Calu3 (cell line): Measurements from ENCODE around the gene PIGR. TPM values are rescaled to one million over a fixed set of nuclear protein-coding genes. Genes with fewer than 3 reads are reported as not detected.

Source experiments
- BruUV-seq: library from RNA; stranded (reverse); fragments of 400-500 nt; replicated peaks from 2 replicates; lab custom pipeline; 2021; lab: Mats Ljungman, UMichigan
- CTCF ChIA-PET: fragments of 300-600 bp; sonication (Branson Sonifier 250); formaldehyde crosslinking; loops from one replicate; lab custom pipeline; 2022; ENCODE audit warnings: antibody characterized with exemption; lab: Charles Lee
- DNase-seq: peaks from one replicate; pipeline ENCODE4 v3.0.0; 2022
- H3K27ac Mint-ChIP-seq: one replicate; pipeline ENCODE4 v1.8.0; 2022; ENCODE audit warnings: mixed read lengths; ENCODE audit not compliant: unreplicated experiment
- H3K27me3 Mint-ChIP-seq: one replicate; pipeline ENCODE4 v1.8.0; 2022; ENCODE audit warnings: mixed read lengths; ENCODE audit not compliant: unreplicated experiment
- H3K36me3 Mint-ChIP-seq: one replicate; pipeline ENCODE4 v1.8.0; 2022; ENCODE audit warnings: mild to moderate bottlenecking, moderate library complexity, mixed read lengths; ENCODE audit not compliant: insufficient read depth, unreplicated experiment
- H3K4me1 Mint-ChIP-seq: one replicate; pipeline ENCODE4 v1.8.0; 2022; ENCODE audit warnings: mild to moderate bottlenecking, low read depth, mixed read lengths; ENCODE audit not compliant: unreplicated experiment
- H3K4me3 Mint-ChIP-seq: one replicate; pipeline ENCODE4 v1.8.0; 2022; ENCODE audit warnings: mild to moderate bottlenecking, low read depth, moderate library complexity, mixed read lengths; ENCODE audit not compliant: unreplicated experiment
- H3K9me3 Mint-ChIP-seq: one replicate; pipeline ENCODE4 v1.8.0; 2022; ENCODE audit warnings: low read depth, mixed read lengths; ENCODE audit not compliant: unreplicated experiment
- intact Hi-C: fragments of 100-400 bp; cut with micrococcal nuclease; formaldehyde crosslinking; loops from one replicate; pipeline ENCODE4 v1.10.0; 2022; ENCODE audit not compliant: unreplicated experiment
- total RNA-seq: library from RNA; stranded (reverse); gene quantifications from 2 replicates; pipeline ENCODE4 v1.2.3, GENCODE V29; 2022
- TF ChIP-seq, protein P1 (sequence below): fragments of 200-600 bp; IDR thresholded peaks from one replicate; pipeline ENCODE4 v1.8.0; 2022; ENCODE audit warnings: antibody characterized with exemption; ENCODE audit not compliant: unreplicated experiment

The PIGR gene
- total RNA-seq, 1 experiment from 2014 or later, result 367 TPM

DNA sequence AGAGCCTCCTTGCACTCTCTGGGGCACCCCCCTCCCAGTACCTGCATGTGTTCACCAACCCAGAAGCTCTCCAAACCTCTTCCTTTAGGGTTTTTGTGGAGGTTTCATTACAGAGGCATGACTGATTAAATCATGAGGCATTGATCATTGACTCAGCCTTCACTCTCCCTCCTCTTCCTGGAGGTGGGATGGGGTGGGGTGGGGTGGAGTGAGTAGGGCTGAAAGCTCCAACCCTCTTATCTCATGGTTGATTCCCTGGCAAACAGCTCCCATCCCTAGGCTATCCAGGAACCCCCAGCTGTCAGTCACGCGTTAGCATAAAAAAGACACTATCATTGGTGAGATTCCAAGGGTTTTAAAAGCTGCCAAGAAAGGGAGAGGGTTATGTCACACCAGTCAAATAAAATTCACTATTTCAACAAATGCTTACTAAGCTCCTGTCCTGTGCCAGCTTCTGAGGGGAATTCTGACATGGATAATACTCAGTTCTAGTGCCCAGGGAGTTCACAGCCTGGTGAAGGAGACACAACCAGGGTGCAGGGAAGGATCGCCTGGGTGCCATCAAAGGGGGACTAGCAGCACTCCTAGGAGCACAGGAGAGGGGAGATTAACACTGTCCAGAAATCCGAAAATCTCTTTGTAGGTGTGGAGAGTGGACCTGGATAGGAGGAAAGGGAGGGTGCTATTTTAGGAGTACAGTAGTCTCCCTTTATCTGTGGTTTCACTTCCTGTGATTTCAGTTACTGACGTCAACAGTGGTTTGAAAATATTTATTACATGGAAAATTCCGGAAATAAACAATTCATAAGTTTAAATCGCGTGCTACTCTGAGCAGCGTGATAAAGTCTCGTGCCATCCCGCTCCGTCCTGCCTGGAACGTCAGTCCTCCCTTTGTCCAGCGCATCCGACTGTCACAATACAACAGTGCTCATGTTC, 55.9 kb downstream of the PIGR start:
- BruUV-seq, result no TSS peak

DNA sequence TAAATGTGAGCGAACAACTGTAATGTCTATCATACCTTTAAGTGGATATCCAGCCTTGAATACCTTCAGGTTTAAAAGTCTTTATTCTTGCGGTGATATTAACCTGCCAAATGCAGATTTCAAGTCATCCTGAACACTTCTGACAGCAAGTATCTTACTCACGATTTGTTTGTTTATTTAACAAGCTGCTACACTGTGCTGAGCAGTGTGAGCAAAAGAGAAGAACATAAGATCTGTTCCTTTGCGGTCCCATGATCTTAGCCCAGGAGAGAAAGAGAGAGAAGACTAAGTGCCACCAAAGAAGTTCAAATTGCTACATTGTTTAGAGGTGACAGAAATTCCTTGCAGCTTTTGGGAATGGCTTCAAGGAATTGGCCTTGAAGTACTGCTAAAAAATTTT, 58.6 kb downstream of the PIGR start:
- Mint-ChIP-seq H3K36me3 (no peaks in the 10 kb centered on the region), H3K4me1 (no peaks in the 10 kb centered on the region), H3K9me3 (peaks cover under 1% of the 10 kb centered on the region), H3K4me3 (no peak overlapping the region), H3K27ac (no peak overlapping the region), H3K27me3 (peaks cover 79% of the 10 kb centered on the region)
- intact Hi-C loops, result no loop called here
- no peak for DNase-seq
- no TSS peak for BruUV-seq
- TF ChIP-seq, protein P1, sequence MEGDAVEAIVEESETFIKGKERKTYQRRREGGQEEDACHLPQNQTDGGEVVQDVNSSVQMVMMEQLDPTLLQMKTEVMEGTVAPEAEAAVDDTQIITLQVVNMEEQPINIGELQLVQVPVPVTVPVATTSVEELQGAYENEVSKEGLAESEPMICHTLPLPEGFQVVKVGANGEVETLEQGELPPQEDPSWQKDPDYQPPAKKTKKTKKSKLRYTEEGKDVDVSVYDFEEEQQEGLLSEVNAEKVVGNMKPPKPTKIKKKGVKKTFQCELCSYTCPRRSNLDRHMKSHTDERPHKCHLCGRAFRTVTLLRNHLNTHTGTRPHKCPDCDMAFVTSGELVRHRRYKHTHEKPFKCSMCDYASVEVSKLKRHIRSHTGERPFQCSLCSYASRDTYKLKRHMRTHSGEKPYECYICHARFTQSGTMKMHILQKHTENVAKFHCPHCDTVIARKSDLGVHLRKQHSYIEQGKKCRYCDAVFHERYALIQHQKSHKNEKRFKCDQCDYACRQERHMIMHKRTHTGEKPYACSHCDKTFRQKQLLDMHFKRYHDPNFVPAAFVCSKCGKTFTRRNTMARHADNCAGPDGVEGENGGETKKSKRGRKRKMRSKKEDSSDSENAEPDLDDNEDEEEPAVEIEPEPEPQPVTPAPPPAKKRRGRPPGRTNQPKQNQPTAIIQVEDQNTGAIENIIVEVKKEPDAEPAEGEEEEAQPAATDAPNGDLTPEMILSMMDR, result no peak
- CTCF ChIA-PET, result no interaction called here

More for the DNA sequence above, 55.9 kb downstream of the PIGR start:
- CTCF ChIA-PET, result interaction anchor here (1.5 kb wide), 1 partner anchor 22 kb away, joined by 5 read pairs; no protein-coding TSS in a partner anchor
- DNase-seq, result no peak
- intact Hi-C loops, result no loop called here
- H3K27me3 Mint-ChIP-seq, result peaks cover 70% of the 10 kb centered on the region
- no peaks in the 10 kb centered on the region for H3K4me1 Mint-ChIP-seq
- H3K4me3 Mint-ChIP-seq, result no peak overlapping the region
- TF ChIP-seq, protein P1, result no peak
- H3K27ac Mint-ChIP-seq, result no peak overlapping the region
- no peaks in the 10 kb centered on the region for H3K36me3 Mint-ChIP-seq
- H3K9me3 Mint-ChIP-seq, result peaks cover 3% of the 10 kb centered on the region

DNA sequence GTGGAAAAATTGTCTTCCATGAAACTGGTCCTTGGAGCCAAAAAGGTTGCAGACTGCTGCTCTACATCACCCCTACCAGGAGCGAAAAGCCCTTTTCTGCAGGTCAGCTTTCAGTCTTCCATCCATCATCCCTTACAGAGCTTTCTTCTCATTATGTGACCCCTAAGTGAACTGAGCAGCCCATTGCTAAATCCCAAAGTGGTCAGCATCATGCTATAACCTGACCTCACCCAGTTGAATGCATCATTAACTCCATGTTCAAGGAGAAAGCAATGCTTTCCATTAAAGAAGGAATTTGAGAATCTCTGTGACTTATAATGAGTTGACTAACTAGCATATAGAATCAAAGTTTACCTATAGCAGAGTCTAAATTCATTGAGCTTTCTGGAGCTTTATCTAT, 59.4 kb downstream of the PIGR start:
- H3K4me1 Mint-ChIP-seq, result no peaks in the 10 kb centered on the region
- peaks cover 85% of the 10 kb centered on the region for H3K27me3 Mint-ChIP-seq
- no TSS peak for BruUV-seq

DNA sequence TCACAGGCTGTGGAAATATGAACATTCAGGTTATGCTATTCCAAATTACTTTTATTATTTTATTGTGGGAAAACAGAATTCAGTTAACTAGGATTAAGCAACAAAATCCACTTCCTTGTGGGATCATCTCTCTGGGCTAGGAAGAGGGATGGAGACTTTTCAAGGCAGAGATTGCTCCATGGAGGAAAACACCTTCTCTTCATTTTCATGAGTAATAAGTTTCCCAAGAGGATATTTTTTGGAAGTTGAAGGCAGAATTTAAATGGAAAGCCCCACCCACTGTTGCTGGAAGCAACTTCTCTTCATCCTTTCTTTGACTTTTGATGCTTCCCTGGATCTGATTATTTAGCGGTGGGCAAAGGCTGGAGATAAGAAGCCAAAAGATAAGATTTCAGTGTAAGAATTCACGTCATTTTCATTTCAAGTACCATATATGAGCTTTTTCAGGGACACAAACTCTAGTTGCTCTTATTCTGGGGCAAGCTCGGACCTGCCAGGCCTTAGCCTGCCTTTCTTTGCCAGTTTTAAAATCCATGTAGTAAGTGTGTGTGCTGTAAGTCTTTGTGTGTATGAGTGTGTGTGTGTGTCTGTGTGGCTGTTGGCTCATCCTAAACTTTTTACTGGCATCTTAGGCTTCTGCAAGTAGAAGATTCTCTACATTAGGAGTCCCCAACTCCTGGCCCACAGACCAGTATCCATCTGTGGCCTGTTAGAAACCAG, 60.8 kb downstream of the PIGR start:
- no peak overlapping the region for H3K4me3 Mint-ChIP-seq
- H3K27ac Mint-ChIP-seq, result no peak overlapping the region
- H3K4me1 Mint-ChIP-seq, result no peaks in the 10 kb centered on the region
- H3K36me3 Mint-ChIP-seq, result no peaks in the 10 kb centered on the region
- DNase-seq, result no peak
- TF ChIP-seq, protein P1, result no peak
- CTCF ChIA-PET, result interaction anchor here (0.7 kb wide), 1 partner anchor 255 kb away, joined by 3 read pairs; no protein-coding TSS in a partner anchor
- H3K27me3 Mint-ChIP-seq, result peaks cover 74% of the 10 kb centered on the region
- intact Hi-C loops, result no loop called here
- H3K9me3 Mint-ChIP-seq, result peaks cover 2% of the 10 kb centered on the region
- no TSS peak for BruUV-seq

More for the DNA sequence above, 59.4 kb downstream of the PIGR start:
- no peak for DNase-seq
- TF ChIP-seq, protein P1, result no peak
- Mint-ChIP-seq H3K36me3 (no peaks in the 10 kb centered on the region), H3K4me3 (no peak overlapping the region), H3K27ac (no peak overlapping the region), H3K9me3 (peaks cover 2% of the 10 kb centered on the region)
- CTCF ChIA-PET, result no interaction called here
- intact Hi-C loops, result no loop called here
